GM19438 (cell line): Measurements from ENCODE around the gene TRIM52.
"Not testable (repeated sequence)": the region's sequence is repeated elsewhere in the genome, so short reads cannot be mapped to it uniquely, and the experiment has no call there.

ENCODE experiments used
- ATAC-seq: cut with Tn5 transposase; IDR thresholded peaks from one replicate; pipeline ENCODE4 v1.9.1; 2021; ENCODE audit warnings: low read depth; ENCODE audit not compliant: unreplicated experiment

The TRIM52 gene

DNA sequence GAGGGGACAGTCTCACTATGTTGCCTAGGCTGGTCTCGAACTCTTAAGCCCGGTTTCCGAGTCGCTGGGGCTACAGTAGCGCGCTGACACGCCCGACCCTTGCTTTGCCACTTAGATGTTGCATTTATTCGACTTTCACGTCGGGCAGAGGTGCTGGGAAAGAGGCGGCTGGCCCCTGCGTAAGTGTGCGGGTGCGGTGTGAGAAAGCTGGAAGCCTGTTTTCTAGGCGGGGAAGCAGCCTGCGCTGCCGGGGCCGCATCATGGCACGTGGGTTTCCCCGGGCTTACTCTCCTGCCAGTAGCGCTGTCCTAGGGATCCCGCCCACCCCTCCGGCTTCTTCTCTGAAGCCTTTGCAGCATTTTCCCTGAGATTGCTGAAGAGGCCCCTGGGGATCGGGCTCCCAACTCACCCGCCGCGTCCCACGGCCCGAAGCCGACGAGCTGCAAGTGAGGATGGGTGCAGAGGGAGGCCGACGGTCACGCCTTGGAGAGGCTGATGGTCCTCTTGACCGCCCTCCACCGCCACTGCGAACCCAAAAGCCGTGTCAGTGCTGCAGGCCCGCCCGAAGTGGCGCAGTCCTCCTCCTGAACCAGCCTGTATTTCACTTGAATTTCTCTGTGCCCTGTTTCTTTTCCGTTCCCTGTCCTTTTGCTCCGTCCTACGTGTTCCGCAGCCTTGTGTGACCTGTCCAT is 43.7 kb downstream of the TRIM52 start:
- no peak for ATAC-seq

DNA sequence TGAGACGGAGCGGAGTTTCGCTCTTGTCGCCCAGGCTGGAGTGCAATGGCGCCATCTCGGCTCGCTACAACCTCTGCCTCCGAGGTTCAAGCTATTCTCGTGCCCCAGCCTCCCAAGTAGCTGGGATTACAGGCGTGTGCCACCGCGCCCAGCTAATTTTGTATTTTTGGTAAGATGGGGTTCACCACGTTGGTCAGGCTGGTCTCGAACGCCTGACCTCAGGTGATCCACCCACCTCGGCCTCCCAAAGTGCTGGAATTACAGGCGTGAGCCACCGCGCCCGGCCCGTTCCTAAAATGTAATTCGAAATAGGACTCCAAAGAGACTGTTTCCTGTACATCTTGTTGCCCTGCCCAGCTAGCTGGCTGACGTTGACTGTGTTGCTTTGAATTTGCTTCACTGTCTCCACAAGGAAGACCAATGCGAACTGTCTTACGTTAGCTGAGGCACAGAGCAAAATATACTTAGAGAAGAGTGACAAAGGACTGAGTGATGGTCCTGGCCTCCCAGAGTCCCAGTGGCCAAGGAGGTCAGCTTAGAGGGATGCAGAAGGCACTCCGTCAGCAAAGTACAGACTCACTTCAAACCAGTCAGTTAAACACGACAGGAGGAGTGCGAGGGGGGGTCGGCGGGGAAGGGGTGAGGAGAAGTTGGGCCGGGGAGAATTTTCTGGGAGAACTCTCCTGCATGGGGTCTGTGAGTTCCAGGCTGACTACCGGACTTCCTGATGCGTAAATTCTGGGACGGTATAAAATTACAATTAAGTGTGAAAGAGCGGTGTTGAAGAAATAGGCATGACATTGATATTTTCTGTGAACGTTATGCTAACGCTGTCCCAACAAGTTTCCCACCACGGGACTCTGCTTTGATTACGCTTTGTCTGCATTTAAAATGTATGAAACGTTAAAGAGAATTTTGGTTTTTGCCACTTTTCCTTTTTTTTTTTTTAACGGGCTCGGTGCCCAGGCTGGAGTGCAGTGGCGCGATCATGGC is 44.6 kb downstream of the TRIM52 start:
- ATAC-seq, result no peak

DNA sequence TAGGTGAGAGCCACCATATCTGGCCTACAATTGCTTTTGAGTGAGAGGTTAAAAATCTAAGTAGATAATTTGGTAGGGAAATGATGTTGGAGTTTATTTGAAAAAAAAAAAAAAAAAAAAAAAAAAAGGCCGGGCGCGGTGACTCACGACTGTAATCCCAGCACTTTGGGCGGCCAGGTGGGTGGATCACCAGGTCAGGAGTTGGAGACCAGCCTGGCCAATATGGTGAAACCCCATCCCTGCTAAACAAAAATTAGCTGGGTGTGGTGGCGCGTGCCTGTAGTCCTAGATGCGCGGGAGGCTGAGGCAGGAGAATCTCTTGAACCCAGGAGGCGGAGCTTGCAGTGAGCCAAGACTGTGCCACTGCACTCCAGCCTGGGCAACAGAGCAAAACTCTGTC is 46.7 kb downstream of the TRIM52 start:
- not testable (repeated sequence) for ATAC-seq

DNA sequence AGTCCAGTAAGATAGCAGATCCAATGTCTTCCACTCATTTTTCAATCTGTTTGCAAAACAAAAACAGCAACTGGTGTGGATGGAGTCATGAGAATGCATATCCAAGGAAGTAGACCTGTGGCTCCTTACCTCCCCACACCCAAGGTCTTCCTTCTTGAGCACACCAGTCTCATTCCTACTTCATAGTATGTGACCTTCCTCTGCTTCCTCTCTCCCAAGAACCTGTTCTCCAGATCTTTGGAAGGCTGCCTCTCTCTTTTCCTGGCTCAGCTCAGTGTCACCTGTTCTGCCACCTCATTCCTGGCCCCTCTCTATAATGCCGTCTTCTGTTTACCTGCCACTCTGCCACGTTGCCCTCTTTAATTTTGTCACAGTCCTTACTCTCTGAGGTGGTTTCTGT is 48.0 kb downstream of the TRIM52 start:
- no peak for ATAC-seq

DNA sequence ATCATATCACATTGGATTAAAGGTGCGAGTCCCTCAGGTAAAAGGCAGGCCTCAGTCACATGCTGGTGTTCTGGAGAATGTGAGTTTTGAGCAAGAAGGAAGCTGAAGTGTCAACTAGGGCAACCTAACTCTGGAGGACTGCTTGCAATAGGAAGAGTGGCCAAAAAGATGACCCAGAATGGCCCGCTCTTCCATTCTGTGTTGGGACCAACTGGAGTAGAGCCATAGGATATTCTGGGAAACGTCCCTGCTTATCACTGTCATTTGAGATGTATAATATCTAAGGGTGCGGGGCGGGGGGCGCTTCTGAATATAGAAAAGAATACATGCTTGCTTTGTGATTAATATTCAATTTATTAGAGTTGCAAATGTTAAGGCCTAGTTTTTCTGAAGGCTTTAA is 48.9 kb downstream of the TRIM52 start:
- ATAC-seq, result no peak

DNA sequence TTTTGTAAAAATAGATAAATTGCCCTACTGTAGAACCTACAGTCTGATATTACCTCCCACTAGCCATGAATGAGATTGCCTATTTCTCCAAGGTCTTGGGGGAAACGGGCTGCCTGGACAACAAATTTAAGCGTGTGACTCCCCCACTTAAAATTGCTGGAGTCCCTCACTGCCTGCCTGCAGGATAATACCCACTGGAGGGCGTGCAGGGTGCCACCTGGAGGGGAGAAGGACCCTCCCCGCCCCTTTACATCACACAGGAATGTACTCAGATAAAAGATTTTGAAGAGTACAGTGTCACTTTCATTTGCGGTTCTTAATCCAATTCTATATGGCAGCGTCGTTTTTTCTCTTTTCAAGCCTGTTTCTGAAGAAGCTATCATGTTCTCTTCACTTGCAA is 49.7 kb downstream of the TRIM52 start:
- ATAC-seq, result no peak

DNA sequence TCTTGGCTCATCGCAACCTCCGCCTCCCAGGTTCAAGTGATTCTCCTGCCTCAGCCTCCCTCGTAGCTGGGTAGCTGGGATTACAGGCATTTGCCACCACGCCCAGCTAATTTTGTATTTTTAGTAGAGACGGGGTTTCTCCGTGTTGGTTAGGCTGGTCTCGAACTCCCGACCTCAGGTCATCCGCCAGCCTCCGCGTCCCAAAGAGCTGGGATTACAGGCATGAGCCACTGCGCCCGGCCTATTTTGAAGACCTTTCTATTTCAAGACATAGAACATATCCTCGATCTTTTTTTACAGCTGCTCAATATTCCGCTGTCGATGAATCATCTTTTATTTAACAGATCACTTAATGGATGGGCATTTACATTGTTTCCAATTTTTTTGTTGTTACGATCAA is 50.2 kb downstream of the TRIM52 start:
- ATAC-seq, result not testable (repeated sequence)

DNA sequence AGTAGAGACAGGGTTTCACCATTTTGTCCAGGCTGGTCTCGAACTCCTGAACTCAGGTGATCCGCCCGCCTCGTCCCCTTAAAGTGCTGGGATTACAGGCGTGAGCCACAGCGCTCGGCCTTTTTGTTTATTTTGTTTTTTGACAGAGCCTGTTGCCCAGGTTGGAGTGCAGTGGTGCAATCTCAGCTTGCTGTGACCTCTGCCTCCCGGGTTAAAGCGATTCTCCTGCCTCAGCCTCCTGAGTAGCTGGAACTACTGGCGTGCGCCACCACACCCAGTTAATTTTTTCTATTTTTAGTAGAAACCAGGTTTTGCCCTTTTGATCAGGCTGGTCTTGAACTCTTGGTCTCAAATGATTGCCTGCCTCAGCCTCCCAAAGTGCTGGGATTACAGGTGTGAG is 50.8 kb downstream of the TRIM52 start:
- not testable (repeated sequence) for ATAC-seq

DNA sequence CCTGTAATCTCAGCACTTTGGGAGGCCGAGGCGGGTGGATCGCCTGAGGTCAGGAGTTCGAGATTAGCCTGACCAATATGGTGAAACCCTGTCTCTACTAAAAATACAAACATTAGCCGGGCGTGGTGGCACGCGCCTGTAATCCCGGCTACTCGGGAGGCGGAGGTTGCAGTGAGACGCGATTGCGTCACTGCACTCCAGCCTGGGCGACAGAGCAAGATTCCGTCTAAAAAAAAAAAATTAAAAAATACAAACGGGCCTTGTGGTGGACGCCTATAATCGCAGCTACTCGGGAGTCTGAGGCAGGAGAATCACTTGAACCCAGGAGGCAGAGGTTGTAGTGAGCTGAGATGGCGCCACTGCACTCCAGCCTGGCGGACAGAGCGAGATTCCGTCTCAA is 51.9 kb downstream of the TRIM52 start:
- ATAC-seq, result not testable (repeated sequence)

GRCh38 chr5:181207960-181208253 is 53.0 kb downstream of the TRIM52 start:
- no peak for ATAC-seq

- ATAC-seq, result peak; percentile 27
These were observed 53.6 kb downstream of the TRIM52 start for GRCh38 chr5:181207214-181207959.

GRCh38 chr5:181205761-181206649 is 54.9 kb downstream of the TRIM52 start:
- no peak for ATAC-seq
